ENCODE measurements around the gene TFF2.

The TFF2 gene

DNA sequence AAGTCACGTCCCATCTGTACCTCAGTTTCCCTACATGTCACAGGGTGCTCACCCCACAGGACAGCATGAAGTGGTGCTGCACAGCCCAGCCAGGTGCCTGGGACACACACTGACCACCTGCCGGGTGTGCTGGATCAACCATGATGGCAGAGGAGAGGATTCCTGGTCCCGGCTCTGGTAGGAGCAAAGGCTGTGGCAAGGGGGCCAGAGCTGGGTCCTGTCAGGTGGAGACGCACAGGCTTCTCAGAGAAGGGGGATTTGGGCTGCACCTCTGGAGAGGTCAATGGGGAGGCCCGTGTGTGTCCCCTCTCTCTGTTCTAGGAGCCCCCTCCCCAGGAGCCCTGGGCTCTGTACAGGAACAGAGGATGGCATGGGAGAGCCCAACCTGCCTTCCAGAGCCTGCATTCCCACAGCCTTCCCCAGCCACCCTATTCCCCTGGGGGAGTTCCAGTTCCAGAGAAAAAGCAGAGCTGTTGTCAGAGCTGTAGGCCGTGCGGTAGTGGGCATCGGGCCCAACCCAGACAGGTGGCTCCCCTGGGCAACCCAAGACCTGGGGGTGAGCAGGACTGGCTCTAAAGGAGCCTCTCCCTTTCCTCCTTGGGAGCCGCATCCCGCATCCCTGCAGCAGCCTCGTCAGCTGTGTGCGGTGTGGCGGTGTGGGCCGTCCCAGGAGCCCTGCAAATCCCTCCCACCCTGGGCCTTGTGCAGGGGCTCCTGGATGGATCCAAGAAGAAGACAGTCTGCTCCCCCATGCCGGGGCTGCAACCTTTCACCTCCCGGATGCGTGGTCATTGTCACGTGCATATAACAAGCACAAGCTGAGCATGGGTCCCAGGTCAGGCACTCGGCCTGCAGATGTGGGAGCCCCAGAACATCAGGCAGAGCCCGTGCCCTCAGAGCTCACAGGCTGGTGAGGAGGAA, 32.7 kb downstream of the TFF2 start:
- DNase-seq: no peak

DNA sequence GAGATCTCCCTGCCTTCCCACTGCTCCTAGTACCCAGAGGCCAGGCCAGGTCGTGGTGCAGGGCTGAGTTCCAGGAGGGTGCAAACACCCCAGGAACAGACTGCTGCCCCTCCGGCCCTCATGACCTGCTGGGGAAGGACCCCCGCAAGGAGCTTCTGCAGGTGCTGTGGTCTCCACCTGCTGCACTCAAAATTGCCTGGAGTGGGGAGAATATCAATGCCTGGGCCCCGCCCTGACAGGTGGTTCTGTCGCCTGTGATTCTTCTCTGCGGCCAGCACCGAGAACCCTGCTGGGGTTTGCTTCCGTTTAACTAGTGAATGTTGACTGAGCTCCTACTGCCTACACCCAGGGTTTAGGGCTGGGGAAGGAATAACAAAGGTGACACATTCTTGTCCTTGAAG, 33.5 kb downstream of the TFF2 start:
- no peak for DNase-seq

DNA sequence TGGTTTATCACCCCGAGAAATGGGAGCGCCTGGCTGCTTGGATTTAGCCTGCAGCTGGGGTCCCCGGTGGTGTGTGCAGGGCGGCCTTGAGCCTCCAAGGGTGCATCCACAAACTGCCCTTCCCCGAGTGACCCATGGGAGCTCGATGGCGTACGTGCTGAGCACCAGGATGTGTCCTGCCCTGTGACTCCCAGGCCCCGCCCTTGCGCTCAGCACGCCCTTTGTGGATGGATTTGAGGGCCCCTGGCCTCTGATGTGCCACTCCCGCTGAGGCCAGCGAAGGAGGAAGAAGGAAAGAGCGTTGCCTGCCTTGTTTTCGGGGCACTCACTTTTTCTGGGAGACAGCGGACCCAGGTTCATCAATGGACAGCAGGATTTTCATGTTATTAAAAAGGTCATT, 33.9 kb downstream of the TFF2 start:
- DNase-seq: no peak

DNA sequence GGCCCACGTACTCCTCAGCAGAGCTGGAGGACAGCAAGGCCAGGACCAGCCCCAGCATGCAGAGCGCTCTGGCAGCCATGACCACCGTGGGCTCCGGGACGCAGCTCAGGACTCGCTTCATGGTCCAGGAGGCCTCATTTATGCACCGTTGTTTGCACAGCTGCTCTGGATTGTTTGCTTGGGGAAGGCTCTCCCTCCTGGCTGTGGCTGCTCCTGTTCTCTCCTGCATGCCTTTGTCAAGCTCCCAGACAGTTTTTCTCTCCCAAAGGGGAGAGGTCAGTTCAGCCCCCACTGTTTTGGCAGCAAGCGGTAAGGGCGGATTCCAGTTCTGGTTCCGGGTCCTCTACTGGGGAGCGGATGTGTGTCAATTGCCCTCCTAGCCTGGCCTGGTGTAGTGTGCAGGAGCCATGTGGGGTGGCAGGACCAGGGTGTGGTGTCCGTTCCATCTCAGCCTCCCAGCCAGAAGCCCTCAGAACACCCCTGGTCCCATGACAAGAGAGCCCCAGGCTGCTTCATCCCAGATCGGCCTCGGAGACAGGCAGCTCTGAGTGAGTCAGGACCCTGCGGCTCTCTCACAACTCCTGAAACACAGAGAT, 35.4 kb downstream of the TFF2 start, which contains the start of gene TFF3:
TFF3 (minus strand) TSS at position 114 of the 596 bp plus-strand sequence; CDS start at position 79, 35 bp downstream.
- no peak for DNase-seq

DNA sequence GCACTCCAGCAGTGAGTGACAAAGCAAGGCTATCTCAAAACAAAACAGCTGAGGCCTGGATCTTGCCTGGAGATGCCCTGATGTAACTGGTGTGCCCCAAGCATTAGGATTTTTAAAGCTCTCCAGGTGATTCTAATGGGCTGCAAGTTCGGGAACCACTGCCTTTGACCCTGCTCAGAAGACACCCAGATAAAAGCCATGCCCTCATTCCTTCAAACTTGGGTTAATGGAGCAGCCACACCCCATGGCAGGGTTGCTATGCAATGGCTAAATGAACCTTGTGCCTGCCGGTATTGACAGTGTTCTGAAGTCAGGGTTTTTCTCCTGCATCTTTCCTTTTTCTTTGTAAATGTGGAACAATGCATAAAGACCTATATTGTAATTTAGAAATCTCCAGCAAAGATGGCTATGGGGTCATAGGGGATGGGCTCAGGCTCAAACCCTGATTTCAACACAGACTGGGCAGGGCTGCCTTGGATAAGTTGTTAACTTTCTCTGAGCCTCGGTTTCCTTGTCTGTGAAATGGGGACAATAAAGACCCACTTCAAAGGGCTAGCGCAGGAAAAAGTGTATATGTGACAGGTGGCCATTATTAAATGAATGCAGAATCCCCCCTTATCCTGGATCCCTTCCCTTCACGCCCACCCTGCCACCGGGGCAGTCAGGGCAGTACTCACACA, 36.0 kb downstream of the TFF2 start:
- DNase-seq: no peak

DNA sequence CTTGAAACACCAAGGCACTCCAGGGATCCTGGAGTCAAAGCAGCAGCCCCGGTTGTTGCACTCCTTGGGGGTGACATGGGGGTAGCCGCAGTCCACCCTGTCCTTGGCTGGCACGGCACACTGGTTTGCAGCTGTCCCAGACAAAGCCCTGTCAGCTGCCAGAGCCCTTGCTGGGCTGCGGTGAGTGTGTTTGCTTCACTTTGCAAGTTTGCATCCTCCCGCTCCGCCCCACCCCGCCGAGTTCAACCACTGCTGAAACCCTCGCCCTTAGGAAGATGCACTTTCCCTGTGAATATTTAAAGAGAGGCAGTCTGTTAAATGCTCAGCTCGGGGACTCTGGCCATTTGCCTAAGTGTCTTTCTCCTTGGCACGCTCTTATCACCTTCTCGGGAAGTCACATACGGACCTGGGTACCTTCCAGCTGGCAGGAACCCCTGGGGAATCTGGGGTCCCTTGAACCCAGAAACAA, 37.3 kb downstream of the TFF2 start:
- DNase-seq: no peak

DNA sequence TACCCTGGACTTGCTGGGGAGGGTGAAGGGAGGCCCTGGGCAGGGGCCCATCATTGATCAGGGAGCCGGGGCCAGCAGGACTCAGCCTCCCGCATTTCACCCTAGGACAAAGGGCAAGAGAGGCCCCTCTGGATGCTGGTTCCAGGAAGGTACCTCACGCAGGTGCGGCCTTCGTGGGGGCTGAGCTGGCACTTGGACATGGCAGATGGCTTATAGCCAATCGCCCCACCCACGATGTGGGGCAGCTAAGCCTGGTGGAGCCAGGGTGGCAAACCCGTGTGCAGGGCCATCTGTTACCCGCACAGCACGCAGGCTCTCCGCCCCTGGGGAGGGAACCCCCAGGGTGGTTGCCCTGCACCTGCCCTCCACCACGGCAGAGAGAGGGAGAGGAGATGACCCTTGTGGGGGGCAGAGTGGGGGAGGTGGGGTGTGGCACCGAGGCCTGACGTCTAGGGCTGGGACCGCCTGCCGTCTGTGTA, 38.1 kb downstream of the TFF2 start:
- DNase-seq: no peak

DNA sequence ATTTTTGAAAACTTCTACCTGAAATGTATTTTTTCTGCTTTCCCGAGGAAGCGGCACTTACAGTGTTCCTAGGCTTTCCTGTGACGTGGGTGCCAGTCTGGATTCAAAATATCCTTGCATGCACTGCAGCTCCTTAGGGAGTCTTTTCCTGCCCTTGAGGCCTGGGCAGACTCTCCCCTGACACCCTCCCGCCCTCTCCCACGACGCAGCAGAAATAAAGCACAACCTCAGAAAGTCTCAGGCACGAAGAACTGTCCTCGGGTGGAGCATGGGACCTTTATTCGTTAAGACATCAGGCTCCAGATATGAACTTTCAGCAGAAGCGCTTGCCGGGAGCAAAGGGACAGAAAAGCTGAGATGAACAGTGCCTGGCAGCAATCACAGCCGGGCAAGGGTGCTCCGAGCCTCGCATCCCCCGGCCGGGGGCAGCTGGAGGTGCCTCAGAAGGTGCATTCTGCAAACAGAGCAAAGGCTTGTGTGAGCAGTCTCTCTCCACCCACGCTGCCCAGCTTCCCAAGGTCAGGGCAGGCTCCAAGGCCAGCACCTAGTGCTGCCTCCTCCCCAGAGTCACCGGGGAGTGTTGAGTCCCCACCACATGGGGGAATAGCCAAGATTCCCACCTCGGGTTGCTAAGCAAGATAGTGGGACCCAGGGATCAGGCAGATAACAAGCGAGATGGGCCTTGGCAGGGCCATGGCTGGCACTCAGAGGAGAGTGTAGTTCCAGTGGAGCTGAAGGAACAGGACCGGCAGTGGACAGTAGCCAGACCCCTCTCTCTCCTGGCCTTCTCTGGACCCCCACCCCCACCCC, 38.8 kb downstream of the TFF2 start:
- no peak for DNase-seq

DNA sequence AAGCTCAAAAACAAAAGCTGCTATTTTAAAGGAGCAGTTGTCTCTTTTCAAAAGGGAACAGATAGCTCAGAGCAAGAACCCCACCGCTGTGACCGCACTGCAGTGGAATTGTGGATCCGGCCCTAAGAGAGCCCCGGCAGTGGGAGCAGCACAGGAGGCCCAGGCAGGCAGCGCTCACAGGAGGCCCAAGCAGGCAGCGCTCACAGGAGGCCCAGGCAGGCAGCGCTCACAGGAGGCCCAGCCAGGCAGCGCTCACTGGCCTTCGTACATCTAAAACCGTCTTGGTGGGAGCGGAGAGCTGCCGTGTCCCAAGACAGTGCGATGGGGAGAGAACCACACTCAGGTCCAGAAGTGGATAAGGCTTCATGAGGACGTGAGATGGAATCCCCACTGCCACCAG, 39.6 kb downstream of the TFF2 start:
- no peak for DNase-seq

DNA sequence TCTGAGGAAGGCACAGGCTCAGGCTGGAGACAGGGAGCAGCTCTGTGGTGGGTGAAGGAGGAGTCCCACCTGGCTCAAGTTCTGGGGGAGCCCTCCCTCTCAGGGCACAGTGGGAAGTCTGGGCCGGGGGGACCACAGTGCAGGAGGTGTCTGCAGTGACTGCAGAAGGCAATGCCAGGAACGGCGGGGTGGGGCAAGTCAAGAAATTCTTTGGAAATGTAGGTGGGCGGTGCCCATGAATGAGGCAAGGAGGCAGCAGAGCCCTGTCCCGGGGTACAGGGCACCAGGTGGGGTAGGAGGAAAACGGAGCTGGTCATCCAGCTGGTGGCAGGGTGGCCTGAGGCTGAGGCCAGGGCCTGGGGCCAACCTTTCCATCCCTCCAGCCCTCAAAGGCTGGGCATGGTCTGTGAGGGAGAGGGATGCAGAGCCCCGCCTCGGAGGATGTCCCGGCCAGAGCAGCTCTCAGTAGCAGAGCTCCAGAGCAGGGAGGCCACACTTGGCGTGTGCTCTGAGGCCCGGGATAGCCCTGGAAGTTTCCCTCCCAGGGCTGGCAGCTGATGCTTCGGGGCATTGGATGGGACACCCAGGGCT, 40.3 kb downstream of the TFF2 start:
- no peak for DNase-seq

DNA sequence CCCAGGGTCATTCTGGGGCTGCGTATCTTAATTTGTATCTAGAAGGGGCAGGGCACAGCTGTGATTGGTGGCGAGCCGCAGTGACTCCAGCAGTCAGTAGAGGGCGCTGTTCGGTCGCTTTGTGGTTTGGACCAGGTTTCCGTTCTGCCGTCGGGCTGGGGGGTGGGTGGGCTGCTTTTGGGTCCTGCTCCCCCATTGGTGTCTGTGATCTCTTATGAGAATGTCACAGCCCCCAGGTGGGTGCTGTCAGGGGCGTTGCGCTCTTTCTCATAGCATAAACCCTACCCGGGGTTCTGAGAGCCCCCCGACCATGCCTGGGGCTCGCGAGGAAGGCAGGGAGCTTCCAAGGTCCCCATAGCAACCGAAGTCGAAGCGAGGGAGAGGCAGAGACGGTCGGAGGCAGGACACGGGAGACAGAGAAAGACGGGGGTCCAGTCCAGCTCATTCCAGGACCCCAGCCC, 41.0 kb downstream of the TFF2 start:
- DNase-seq: peak; percentile 73

DNA sequence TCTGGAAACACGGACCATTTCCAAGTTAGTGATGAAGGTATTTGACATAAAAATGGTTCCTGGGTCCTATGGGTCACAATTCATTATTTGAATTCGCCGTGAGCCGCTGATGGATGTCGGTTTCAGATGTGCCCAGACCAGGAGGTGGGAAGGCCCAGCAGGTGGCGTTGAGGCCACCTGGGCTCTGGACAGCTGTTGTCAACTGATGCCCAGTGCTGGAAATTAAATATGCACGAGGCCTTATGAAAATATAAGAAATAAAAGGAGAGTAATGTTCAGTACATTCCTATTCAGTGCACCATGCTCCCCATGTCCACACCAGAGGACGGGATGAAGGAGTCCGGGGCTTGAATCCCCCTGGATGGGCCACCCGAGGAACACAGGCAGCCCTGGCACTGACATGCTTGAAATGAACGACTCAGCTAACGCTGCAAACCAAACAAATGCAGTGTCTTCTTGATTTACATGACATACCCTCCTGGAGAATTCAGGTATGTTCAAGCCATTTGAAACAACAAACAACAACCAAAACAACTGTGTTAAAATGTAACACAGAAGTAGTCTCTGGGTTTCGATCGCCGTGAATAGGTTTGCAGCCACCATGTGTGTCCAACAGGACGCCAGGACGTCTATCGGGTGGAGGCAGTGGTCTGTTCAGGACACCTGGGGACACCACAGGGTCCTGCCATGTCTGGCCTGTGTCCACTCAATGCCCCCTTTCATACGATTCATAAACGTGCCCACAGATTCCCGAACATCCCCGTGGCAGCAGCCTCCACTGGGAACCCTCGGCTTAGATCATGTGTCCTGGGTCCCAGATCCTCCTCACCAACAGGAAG, 41.7 kb downstream of the TFF2 start:
- DNase-seq: no peak

DNA sequence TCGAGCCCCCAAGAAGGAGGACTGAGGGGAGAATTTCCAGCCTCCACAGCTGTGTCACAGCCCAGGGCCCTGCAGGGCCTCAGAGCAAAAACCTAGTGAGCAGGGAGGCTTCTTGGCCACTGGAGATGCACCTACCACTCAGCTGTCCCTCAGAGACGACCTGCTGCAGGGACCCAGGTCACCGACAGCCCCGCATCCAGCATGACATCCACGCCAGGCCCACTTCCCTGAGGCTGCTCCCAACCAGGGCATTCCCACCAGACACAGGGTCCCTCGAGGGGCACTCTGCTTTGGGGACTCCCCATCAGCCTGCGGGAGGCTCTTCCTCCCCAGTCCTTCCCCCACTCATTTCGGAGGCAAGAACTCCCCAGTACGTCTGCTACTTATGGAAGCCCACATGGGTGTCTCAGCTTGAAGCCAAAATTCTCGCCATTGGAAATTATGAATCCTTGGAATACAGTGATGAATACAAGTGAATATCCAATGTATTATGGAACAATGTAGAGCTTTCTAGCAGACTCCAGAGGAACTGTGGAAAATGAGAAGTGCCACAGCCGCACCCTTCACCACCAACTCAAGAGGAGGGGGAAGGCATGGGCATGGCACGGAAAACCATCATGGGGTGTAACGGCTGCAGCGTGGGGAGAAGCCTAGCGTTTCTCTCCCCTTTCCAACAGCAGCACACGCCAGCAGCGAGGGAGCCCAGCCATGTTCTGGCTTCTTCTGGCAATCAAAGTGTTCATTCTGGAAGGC, 42.5 kb downstream of the TFF2 start:
- no peak for DNase-seq

DNA sequence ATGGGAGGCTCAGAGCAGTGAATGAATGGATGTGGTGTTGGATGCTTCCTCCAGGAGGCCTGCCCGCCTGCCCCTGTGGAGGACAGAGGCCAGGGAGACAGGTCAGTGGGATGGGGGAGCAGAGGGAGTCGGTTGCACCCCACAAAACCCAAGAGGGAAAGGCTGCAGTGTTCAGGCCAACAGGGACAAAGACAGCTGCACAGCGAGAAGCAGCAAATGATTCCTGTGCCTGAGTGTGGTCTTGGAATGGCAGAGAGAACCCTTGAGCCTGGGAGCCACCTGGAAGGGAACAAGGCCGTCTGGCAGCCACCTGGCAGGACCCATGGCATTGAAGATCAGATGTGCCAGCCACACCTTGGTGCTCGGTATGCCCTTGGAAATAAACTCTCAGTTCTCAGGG, 43.7 kb downstream of the TFF2 start:
- no peak for DNase-seq

DNA sequence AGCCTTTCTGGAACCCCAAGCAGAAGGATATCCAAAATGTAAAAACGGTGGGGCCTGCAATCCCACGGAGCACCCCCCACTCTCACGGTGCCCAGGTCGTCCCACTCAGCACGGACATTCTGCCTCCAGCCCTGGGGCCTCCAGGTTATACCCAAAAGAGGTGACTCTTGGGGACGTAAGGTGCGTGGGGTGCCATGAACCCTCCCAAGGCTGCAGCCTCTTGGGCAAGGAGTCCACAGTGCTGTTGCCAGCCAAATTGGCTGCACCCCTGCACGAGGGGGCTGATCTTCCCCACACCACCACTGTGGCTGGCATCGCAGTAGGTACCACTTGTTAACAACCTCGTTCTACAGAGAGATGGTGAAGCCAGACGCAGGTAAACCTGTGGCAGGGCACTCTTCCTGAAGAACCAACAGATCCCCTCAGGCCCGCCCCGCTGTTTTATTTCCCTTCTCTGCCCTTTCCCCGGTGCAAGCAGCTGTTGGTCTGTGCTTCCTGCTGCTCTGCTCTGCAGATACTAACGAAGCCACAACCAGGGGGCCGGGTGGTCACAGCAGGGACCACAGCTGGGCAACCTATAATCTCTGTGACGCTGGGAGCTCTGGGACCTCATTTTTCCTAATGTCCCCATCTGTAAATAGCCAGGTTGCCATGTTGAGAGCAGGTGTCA, 44.3 kb downstream of the TFF2 start:
- DNase-seq: no peak

DNA sequence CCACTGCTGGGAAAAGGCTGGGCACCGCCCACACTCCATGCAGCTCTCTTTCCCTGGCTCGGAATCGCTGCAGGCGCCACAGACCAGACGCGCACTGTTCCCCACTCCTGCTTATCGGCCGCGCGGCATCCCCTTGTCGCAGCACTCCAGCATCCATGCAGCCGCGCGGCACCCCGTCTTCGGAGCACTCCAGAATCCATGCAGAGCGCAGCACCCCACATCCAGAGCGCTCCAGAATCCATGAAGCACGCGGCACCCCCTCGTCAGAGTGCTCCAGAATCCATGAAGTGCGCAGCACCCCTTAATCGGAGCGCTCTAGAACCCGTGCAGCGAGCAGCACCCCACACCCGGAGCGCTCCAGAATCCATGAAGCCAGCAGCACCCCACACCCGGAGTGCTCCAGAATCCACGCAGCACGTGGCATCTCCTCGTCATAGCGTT, 45.1 kb downstream of the TFF2 start:
- DNase-seq: no peak

DNA sequence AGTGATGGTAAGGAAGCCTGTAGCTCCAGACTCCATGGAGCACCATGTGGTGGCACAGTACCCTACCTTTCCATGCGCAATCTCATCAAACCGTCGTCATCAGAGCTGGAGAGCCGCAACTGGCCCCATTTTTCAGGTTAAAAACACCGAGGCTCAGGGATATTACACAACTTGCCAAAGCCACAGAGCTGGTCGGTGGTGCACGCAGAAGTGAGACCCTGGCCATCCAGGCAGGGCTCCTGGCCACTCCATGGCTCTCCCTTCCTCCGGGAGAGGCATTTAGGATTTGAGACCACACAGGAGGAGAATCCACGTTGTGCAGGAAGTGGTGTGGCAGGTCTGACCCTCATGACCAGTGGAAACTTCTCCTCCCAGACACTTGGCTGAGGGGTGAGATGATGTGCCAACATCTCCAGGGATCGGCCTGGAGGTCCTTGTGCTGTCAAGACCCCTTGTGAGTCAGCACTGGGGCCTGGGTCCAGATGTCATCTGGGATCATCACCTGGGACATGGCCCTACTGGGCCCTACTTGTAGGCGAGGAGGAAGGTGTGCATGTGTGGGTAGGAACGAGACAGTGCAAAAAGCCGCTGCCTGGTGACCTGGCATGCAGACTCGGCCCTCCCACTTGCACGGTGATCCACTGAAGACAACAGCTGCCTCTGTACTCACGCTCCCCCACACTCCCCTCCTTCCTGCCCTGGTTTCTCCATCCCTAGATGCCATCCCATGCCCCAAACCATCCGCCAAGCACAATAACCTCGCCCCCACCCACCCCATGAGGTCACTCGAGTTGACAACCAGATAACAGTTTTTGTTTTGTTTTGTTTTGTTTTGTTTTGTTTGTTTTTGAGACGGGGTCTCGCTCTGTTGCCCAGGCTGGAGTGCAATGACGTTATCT, 46.0 kb downstream of the TFF2 start:
- no peak for DNase-seq

DNA sequence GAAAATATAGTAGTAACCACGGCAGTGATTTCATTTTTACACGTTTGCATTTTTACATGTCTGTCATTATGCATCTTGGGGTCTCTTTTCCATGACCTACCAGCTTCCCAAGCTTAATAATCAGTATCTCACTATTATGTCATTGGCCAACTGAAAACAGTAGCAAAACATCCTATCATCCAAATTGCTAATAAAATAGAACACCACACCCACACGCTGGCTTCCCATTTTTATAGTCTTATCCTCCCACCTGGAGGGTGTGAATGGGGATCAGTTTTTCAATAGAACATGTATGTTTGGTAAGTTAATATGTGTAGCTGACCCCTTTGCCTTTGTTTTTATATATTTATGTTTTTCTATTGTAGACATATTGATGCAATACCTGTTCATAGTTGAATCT, 47.4 kb downstream of the TFF2 start:
- DNase-seq: no peak

DNA sequence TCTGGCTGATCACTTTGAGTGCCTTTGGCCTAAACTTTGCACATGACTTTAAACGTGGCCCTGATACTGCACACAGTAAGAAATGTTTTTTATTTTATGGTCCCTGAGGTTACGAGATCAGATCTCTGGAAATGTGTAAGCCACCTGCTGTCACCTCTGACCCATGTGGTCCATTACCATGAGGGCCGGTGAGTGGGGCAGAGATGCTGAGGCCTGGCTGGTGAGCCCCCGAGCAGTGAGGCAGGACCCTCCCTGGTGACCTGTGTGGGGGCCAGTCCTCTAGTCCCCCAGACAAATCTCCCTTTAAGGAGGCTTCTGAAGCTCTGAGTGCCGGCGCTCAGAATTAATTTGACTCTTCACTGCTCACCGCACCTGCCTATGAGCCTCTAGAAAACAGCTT, 48.0 kb downstream of the TFF2 start:
- DNase-seq: no peak

Data from activated gamma-delta T cell treated with Interleukin-2 at 50 U/mL for 16 hours (primary cell).